Liver (tissue), 3 donors: Measurements from ENCODE around the gene GRIK2.

ENCODE experiments used
- EGR1 ChIP-seq, 2 donors: IDR thresholded peaks; 2 replicates each; pipeline ENCODE4 v1.6.1; 2016 to 2018; ENCODE audit warnings: antibody characterized with exemption in 2 of 2, low read depth in 2 of 2
- JUND ChIP-seq, 2 donors: IDR thresholded peaks; 2 replicates each; pipeline ENCODE4 v1.6.1; 2016; ENCODE audit warnings: antibody characterized with exemption in 2 of 2
- MAX ChIP-seq: IDR thresholded peaks from 2 replicates; pipeline ENCODE4 v1.6.1; 2016; ENCODE audit warnings: antibody characterized with exemption
- RAD21 ChIP-seq, 2 donors: IDR thresholded peaks; 2 replicates each; pipeline ENCODE4 v1.6.1; 2016; ENCODE audit warnings: antibody characterized with exemption in 2 of 2, mild to moderate bottlenecking in 2 of 2
- SP1 ChIP-seq: IDR thresholded peaks from 2 replicates; pipeline ENCODE4 v1.6.1; 2018; ENCODE audit warnings: antibody characterized with exemption, mild to moderate bottlenecking
- YY1 ChIP-seq: IDR thresholded peaks from 2 replicates; pipeline ENCODE4 v1.6.1; 2016; ENCODE audit warnings: antibody characterized with exemption, mild to moderate bottlenecking
- TF ChIP-seq, protein P1 (sequence below): fragments of 150-350 bp; IDR thresholded peaks from 2 replicates; pipeline ENCODE4 v1.5.1; 2017; ENCODE audit warnings: improper control_type of control experiment, low read depth, low read length; ENCODE audit not compliant: missing input control
- TF ChIP-seq, protein P2 (sequence below): IDR thresholded peaks from 2 replicates; pipeline ENCODE4 v1.6.1; 2016; ENCODE audit warnings: antibody characterized with exemption
- TF ChIP-seq, protein P3 (sequence below): IDR thresholded peaks from 2 replicates; pipeline ENCODE4 v1.6.1; 2016; ENCODE audit warnings: antibody characterized with exemption, mild to moderate bottlenecking
- donor health status: healthy.
- donor health status: healthy.

- TF ChIP-seq, protein P1, sequence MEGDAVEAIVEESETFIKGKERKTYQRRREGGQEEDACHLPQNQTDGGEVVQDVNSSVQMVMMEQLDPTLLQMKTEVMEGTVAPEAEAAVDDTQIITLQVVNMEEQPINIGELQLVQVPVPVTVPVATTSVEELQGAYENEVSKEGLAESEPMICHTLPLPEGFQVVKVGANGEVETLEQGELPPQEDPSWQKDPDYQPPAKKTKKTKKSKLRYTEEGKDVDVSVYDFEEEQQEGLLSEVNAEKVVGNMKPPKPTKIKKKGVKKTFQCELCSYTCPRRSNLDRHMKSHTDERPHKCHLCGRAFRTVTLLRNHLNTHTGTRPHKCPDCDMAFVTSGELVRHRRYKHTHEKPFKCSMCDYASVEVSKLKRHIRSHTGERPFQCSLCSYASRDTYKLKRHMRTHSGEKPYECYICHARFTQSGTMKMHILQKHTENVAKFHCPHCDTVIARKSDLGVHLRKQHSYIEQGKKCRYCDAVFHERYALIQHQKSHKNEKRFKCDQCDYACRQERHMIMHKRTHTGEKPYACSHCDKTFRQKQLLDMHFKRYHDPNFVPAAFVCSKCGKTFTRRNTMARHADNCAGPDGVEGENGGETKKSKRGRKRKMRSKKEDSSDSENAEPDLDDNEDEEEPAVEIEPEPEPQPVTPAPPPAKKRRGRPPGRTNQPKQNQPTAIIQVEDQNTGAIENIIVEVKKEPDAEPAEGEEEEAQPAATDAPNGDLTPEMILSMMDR, result no peak
- no peak for TF ChIP-seq SP1
- TF ChIP-seq, protein P2, sequence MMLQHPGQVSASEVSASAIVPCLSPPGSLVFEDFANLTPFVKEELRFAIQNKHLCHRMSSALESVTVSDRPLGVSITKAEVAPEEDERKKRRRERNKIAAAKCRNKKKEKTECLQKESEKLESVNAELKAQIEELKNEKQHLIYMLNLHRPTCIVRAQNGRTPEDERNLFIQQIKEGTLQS, result no peak
- no peak for TF ChIP-seq RAD21 (IDR thresholded peaks at IDR 0.05)
- TF ChIP-seq JUND (IDR thresholded peaks at IDR 0.05), result no peak
- TF ChIP-seq, protein P3, sequence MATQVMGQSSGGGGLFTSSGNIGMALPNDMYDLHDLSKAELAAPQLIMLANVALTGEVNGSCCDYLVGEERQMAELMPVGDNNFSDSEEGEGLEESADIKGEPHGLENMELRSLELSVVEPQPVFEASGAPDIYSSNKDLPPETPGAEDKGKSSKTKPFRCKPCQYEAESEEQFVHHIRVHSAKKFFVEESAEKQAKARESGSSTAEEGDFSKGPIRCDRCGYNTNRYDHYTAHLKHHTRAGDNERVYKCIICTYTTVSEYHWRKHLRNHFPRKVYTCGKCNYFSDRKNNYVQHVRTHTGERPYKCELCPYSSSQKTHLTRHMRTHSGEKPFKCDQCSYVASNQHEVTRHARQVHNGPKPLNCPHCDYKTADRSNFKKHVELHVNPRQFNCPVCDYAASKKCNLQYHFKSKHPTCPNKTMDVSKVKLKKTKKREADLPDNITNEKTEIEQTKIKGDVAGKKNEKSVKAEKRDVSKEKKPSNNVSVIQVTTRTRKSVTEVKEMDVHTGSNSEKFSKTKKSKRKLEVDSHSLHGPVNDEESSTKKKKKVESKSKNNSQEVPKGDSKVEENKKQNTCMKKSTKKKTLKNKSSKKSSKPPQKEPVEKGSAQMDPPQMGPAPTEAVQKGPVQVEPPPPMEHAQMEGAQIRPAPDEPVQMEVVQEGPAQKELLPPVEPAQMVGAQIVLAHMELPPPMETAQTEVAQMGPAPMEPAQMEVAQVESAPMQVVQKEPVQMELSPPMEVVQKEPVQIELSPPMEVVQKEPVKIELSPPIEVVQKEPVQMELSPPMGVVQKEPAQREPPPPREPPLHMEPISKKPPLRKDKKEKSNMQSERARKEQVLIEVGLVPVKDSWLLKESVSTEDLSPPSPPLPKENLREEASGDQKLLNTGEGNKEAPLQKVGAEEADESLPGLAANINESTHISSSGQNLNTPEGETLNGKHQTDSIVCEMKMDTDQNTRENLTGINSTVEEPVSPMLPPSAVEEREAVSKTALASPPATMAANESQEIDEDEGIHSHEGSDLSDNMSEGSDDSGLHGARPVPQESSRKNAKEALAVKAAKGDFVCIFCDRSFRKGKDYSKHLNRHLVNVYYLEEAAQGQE, result no peak
- TF ChIP-seq EGR1 (IDR thresholded peaks at IDR 0.05; ENCODE audit: low read depth in 2 of 2), result no peak
- TF ChIP-seq MAX, result no peak
- TF ChIP-seq YY1, result no peak
These were observed 672.8 kb downstream of the GRIK2 start for GRCh38 chr6:102066301-102066700.
